ENCODE results near the gene ARHGAP45.
A peak's percentile ranks its signal among the peaks of the same experiment; 100 is the strongest.

ARHGAP45 gene

DNA sequence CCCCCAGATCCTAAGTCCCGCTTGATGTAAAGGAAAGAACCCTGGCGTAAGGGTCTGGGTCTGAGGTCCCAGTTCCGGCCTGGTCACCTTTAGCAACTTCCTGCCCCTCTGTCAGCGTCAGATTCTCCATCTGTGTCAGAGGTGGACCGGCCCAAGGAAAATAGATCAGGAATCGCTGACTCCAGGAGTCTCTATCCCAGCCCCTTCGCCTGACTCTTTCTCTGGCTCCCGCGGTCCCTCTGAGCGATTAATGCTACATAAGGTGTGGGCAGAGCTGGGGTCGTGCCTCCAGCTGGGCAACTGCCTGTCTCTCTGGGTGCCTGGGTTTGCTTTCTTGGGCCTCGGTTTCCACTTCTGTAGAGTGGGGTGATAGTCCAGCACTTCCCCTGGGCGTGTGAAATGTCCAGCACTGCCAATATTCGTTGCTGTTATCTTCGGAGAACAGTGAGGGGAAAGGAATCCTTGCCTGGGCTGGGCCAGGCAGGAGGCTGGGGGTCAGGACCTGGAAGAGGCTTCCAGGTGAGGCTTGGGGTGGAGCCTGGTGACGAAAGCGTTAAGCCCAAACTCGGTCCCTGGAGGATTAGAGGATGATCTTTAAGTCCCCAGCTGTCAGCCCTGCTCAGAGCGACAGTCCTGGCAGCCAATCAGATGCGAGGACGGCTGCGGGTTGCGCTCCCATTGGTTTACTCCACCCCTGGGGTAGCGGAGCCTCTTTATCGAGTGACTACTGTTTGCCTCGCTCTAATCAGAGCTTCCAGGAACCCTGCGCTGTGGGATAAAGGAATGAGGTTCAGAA lies 26.3 kb upstream of the ARHGAP45 start:
- peak; percentile 92 for DNase-seq

DNA sequence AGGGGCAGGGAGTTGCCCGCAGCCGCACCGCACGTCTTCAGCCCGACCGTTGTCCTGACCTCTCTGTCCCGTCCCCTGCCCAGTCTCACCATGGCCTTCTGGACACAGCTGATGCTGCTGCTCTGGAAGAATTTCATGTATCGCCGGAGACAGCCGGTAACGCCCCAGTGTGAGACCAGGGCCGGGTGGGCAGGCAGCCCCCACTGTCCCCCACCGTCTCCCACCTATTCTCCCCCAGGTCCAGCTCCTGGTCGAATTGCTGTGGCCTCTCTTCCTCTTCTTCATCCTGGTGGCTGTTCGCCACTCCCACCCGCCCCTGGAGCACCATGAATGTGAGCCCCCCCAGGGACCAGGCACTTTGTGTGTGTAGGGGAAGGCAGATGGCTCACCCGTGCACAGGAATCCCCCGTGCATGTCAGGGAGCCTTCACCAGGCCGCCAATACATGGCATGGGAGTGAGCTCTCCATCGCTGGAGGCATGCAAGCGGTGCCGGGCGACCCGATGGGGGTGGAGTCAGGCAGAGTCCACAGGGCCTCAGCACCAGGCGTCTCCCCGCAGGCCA lies 25.6 kb upstream of the ARHGAP45 start:
- no peak for DNase-seq

DNA sequence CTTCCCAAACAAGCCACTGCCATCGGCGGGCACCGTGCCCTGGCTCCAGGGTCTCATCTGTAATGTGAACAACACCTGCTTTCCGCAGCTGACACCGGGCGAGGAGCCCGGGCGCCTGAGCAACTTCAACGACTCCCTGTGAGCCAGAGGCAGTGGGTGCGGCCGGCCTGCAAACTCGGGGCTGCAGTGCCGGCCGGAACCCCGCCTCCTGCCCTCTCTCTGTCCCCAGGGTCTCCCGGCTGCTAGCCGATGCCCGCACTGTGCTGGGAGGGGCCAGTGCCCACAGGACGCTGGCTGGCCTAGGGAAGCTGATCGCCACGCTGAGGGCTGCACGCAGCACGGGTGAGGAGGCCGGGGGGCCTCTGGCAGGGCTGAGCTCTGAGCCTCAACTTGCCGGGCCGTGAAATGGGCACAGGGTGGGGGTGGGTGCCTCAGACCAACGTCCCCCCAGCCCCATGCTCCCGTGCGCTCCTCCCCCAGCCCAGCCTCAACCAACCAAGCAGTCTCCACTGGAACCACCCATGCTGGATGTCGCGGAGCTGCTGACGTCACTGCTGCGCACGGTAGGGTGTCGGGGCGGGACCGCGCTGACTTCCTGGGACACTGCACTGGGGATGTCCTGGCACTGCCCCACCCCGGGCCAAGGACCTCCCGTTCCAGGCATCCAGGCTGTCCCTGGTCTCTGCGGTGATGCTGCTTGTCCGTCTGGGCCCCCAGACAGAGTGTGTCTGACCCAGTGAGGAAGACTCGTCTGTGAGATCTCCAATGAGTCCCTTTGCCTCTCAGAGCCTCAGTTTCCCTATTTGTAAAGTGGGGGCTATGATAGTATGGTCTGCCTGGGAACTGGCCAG lies 24.9 kb upstream of the ARHGAP45 start:
- DNase-seq = no peak

DNA sequence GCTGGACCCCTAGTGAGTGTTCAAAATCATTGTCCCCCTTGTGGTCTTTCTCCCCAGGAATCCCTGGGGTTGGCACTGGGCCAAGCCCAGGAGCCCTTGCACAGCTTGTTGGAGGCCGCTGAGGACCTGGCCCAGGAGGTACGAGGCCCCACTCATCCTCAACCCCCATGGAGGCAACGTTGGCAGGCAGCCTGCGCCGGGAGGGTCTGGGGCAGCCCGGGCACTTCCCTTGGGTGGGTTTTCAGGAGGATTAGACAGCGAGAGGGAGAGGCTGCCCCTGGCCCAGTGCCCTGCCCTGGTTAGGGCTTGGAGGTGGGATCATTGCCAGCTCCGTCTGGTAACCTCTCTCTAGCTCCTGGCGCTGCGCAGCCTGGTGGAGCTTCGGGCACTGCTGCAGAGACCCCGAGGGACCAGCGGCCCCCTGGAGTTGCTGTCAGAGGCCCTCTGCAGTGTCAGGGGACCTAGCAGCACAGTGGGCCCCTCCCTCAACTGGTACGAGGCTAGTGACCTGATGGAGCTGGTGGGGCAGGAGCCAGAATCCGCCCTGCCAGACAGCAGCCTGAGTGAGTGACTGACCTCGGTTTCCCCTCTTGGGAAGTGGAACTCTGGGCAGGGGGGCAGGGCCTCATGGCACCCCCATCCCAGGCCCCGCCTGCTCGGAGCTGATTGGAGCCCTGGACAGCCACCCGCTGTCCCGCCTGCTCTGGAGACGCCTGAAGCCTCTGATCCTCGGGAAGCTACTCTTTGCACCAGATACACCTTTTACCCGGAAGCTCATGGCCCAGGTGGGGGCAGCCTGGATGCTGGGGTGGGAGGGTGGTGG lies 24.1 kb upstream of the ARHGAP45 start:
- DNase-seq = no peak

DNA sequence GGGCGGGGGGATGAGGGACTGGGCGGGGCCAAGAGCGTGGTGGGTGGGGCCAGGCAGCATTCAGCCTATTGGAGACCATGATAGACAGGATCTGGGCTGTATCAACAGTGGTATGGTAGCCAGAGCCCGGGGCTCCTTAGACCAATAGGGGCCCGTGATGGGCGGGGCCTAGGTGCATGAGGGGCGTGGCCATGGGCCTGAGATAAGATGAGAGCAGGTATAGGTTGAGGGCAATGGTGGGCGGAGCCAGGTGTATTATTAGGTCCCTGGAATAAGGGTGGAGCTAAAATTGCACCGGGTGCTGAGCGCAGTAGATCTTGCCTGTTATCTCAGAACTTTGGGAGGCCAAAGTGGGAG lies 21.7 kb upstream of the ARHGAP45 start:
- DNase-seq = peak; percentile 65

DNA sequence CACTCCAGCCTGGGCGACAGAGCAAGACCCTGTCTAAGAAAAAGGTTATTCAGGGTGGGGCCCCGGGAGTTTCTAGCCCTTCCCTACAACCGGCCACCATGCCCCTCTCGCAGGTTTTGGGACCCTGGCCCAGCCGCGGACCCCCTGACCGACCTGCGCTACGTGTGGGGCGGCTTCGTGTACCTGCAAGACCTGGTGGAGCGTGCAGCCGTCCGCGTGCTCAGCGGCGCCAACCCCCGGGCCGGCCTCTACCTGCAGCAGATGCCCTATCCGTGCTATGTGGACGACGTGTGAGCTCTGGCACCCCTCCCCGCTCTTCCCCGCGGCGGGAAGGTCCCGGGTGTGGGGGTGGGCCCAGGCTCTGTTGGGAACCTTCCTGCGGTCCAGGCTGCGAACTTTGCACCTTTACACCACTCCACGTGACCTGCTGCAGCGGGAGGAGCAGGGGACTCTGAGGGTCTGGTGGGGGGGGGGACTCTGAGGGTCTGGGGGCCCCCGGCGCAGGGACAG lies 20.8 kb upstream of the ARHGAP45 start:
- DNase-seq = no peak

DNA sequence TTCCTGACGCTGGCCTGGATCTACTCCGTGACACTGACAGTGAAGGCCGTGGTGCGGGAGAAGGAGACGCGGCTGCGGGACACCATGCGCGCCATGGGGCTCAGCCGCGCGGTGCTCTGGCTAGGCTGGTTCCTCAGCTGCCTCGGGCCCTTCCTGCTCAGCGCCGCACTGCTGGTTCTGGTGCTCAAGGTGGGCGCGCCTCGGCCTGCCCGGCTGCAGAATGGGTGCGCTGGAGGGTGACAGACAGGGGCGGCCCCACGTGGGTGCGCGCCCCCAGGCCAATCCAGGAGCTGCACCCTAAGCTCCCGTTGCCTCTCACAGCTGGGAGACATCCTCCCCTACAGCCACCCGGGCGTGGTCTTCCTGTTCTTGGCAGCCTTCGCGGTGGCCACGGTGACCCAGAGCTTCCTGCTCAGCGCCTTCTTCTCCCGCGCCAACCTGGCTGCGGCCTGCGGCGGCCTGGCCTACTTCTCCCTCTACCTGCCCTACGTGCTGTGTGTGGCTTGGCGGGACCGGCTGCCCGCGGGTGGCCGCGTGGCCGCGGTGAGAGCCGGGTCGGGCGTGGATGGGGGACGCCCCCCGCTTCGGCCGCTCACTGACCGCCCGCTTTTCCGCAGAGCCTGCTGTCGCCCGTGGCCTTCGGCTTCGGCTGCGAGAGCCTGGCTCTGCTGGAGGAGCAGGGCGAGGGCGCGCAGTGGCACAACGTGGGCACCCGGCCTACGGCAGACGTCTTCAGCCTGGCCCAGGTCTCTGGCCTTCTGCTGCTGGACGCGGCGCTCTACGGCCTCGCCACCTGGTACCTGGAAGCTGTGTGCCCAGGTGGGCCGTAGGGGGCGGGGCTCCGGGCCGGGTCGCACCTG lies 19.9 kb upstream of the ARHGAP45 start:
- DNase-seq = no peak

DNA sequence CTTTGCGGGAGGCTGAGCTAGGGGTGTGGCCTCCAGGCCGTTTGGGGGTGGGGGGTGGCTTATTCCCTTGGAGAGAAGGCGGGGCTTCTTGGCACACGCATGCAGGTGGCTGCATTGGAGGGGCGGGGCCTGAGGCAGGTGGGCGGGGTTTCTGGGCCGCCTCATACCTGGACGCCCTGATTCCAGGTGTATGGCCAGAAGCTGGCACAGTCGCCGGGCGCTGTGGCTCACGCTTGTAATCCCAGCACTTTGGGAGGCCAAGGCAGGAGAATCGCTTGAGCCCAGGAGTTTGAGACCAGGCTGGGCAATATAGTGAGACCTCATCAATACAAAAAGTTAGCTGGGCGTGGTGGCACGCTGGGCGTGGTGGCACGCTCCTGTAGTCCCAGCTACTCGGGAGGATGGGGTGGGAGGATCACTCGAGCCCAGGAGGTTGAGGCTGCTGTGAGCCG lies 19.2 kb upstream of the ARHGAP45 start:
- DNase-seq = no peak

DNA sequence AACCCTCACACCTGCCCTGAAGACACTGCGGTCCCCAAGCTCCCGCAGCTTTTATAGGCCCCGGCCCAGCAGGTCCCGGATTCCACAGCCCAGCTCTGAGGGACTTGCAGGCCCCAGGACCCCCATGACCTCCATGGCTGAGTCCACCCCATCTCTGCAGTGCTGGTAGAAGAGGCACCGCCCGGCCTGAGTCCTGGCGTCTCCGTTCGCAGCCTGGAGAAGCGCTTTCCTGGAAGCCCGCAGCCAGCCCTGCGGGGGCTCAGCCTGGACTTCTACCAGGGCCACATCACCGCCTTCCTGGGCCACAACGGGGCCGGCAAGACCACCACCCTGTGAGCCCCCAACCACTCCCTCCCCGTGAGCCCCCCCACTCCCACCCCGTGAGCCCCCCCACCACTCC lies 17.9 kb upstream of the ARHGAP45 start:
- DNase-seq = no peak

DNA sequence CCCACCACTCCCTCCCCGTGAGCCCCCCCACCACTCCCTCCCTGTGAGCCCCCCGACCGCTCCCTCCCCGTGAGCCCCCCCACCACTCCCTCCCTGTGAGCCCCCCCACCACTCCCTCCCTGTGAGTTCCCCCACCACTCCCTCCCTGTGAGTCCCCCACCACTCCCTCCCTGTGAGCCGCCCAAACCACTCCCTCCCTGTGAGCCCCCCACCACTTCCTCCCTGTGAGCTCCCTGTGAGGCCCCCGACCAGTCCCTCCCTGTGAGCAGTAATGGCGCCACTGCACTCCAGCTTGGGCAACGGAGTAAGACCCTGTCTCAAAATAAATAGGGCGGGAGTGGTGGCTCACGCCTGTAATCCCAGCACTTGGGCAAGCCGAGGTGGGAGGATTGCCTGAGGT lies 17.2 kb upstream of the ARHGAP45 start:
- no peak for DNase-seq

DNA sequence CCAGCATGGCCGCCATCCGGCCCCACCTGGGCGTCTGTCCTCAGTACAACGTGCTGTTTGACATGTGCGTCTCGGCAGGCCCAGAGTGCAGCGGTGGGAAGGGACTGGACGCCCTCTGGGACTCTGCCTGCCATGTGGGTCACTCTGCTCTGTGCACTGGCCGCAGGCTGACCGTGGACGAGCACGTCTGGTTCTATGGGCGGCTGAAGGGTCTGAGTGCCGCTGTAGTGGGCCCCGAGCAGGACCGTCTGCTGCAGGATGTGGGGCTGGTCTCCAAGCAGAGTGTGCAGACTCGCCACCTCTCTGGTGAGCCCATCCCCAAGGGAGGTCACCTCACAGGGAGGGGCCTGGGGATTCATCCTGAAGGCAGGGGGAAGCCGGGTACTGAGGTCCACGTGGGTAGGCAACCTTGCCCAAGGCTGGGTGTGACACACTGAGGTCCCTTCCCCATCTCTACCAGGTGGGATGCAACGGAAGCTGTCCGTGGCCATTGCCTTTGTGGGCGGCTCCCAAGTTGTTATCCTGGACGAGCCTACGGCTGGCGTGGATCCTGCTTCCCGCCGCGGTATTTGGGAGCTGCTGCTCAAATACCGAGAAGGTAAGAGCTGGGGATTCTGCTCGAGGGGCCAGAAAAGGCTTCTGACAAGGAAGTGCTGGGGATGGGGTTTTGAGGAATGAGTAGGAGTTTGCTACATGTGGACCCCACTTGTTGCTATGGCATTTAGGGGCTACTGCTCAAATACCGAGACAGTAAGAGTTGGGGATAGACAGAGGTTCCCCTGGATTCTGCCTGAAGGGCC lies 15.8 kb upstream of the ARHGAP45 start:
- DNase-seq = no peak

DNA sequence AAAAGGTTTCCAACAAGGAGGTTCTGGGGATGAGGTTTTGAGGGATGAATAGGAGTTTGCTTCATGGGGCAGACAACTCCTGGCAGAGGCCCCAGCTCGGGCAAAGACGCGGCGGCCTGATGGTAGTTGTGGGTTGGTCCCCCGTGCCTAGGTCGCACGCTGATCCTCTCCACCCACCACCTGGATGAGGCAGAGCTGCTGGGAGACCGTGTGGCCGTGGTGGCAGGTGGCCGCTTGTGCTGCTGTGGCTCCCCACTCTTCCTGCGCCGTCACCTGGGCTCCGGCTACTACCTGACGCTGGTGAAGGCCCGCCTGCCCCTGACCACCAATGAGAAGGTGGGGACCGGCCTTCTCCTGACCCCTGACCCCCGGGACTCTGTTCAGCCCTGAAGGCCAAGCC lies 15.2 kb upstream of the ARHGAP45 start:
- DNase-seq = no peak

DNA sequence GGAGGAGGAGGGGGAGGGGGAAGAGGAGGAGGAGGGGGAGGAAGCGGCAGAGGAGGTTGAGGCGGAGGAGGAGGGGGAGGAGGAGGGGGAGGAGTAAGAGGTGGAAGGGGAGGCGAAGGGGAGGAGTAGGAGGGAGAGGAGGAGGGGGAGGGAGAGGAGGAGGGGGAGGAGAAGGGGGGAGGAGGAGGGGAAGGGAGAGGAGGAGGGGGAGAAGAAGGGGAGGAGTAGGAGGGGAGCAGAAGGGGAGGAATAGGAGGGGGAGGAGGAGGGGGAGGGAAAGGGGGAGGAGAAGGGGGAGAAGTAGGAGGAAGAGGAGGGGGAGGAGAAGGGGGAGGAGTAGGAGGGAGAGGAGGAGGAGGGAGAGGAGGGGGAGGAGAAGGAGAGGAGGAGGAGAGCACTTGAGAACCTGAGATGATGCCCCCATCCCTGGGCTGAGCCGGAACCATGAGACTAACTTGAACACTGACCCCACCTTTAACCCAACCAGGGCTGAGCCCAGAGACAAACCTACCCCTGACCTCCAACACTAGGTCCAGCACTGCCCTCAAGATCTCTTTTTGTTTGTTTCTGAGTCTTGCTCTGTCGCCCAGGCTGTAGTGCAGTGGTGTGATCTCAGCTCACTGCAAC lies 14.5 kb upstream of the ARHGAP45 start:
- no peak for DNase-seq

DNA sequence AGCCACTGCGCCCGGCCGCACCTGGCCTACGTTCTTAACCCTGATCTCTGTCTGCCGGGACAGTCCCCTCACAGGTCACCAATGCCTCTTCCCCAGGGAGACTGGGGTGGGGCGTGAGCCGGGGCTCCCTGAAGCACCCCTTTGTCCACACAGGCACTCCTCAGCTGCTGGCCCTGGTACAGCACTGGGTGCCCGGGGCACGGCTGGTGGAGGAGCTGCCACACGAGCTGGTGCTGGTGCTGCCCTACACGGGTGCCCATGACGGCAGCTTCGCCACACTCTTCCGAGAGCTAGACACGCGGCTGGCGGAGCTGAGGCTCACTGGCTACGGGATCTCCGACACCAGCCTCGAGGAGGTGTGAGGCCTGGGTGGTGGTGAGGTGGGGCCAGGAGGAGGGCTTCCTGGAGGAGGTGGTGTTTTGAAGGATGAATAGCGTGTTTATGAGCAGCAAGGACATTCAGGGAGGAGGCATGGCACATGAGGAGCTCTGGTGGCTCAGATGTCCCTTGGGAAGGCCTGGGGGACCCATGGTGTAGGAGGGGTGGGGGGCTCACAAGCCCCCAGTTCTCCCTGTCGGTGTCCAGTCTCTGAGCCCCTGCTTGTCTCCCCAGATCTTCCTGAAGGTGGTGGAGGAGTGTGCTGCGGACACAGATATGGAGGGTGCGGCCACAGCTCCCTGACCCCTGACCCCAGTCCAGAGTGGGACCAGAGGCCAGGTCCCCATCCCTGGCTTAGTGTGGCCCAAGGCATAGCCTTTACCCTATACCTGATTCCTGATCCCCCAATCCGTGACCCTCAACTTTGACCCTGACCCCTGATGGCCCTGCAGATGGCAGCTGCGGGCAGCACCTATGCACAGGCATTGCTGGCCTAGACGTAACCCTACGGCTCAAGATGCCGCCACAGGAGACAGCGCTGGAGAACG lies 13.5 kb upstream of the ARHGAP45 start:
- no peak for DNase-seq

DNA sequence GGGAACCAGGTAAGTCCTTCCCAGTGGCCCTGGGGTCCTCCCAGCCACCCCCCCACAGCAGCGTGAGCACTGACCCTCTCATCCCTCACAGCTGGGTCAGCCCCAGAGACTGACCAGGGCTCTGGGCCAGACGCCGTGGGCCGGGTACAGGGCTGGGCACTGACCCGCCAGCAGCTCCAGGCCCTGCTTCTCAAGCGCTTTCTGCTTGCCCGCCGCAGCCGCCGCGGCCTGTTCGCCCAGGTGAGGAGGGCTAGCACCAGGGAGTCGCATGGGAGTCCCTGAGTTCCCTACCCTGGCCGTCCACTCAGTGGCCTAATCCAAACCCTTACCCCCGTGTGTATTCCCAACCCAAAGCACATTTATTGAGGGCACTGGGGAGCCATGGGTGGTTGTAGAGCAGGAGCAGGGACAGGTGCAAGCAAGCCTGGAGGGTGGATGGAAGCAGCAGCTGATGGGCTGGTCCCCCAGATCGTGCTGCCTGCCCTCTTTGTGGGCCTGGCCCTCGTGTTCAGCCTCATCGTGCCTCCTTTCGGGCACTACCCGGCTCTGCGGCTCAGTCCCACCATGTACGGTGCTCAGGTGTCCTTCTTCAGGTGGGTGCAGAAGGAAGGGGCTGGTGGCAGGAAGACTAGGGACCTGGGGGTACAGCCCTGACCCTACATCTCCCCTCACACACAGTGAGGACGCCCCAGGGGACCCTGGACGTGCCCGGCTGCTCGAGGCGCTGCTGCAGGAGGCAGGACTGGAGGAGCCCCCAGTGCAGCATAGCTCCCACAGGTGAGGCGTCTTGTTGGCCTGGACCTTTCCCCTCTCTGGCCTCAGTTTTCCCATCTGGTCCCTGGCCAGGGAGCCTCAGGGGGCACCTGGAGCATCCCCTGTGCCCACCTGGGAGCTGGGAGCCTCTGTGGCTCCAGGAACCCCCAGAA lies 12.6 kb upstream of the ARHGAP45 start:
- DNase-seq = no peak

DNA sequence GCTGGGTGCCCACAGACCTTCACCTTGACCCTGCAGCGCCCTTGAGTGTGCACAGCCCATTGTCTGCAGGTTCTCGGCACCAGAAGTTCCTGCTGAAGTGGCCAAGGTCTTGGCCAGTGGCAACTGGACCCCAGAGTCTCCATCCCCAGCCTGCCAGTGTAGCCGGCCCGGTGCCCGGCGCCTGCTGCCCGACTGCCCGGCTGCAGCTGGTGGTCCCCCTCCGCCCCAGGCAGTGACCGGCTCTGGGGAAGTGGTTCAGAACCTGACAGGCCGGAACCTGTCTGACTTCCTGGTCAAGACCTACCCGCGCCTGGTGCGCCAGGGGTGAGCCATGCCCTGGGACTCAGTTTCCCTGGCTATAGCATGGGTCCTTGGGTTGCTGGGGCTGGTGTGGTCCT lies 11.9 kb upstream of the ARHGAP45 start:
- no peak for DNase-seq

DNA sequence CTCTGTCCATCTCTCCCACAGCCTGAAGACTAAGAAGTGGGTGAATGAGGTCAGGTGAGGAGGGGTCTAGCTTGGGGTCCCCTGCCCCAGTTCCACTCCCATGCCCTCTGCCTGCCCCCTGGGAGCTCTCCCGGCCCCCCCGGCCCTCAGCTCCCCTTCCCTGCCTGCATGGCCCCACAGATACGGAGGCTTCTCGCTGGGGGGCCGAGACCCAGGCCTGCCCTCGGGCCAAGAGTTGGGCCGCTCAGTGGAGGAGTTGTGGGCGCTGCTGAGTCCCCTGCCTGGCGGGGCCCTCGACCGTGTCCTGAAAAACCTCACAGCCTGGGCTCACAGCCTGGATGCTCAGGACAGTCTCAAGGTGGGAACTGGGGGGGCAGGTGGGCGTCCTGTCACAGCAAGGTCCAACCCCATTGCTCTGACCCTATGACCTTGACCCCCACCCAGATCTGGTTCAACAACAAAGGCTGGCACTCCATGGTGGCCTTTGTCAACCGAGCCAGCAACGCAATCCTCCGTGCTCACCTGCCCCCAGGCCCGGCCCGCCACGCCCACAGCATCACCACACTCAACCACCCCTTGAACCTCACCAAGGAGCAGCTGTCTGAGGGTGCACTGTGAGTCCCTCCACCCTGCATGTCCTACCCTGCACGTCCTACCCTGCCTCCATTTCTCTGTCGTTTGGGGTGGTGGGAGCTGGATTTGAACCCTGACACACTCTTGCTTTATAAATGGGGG lies 10.9 kb upstream of the ARHGAP45 start:
- no peak for DNase-seq

All from stimulated activated CD4-positive, alpha-beta T cell treated with anti-CD3 and anti-CD28 coated beads, Interleukin-4, amount 100 ng/mL, for 24 hours (primary cell).